ENCODE measurements around the gene MAPK8.

- no peak for TF ChIP-seq EP300 (IDR thresholded peaks at IDR 0.05; ENCODE audit: borderline replicate concordance)
- TF ChIP-seq NFIC (IDR thresholded peaks at IDR 0.05), result no peak
- no peak for TF ChIP-seq CREB1 (IDR thresholded peaks at IDR 0.05; ENCODE audit: low read depth)
- no peak for TF ChIP-seq YY1 (IDR thresholded peaks at IDR 0.05; ENCODE audit: low read depth)
- TF ChIP-seq TEAD4 (IDR thresholded peaks at IDR 0.05), result no peak
- no peak for TF ChIP-seq MAX (IDR thresholded peaks at IDR 0.05)
Observed at GRCh38 chr10:48377751-48378530, 71.5 kb downstream of the MAPK8 start.

Measured in Ishikawa (cell line).